ENCODE results near the gene SLC2A10.

Gene SLC2A10

GRCh38 chr20:46666818-46667515, 42.5 kb upstream of the SLC2A10 start:
- H3K4me3 ChIP-seq (ENCODE audit: control insufficient read depth, low read depth, low read length): no peak overlapping the region
- DNase-seq (ENCODE audit: low read depth): no peak
- TF ChIP-seq CTCF (conservative IDR thresholded peaks at IDR 0.05; ENCODE audit: control insufficient read depth, insufficient read depth, low read depth, low read length): no peak

GRCh38 chr20:46670228-46670584, 39.2 kb upstream of the SLC2A10 start:
- no peak overlapping the region for H3K4me3 ChIP-seq (ENCODE audit: control insufficient read depth, low read depth, low read length)
- no peak for TF ChIP-seq CTCF (conservative IDR thresholded peaks at IDR 0.05; ENCODE audit: control insufficient read depth, insufficient read depth, low read depth, low read length)
- DNase-seq (ENCODE audit: low read depth): no peak

- no peak for DNase-seq (ENCODE audit: low read depth)
- no peak overlapping the region for H3K4me3 ChIP-seq (ENCODE audit: control insufficient read depth, low read depth, low read length)
- TF ChIP-seq CTCF (conservative IDR thresholded peaks at IDR 0.05; ENCODE audit: control insufficient read depth, insufficient read depth, low read depth, low read length): no peak
These were observed 38.6 kb upstream of the SLC2A10 start for GRCh38 chr20:46670585-46671584.

- TF ChIP-seq CTCF (conservative IDR thresholded peaks at IDR 0.05; ENCODE audit: control insufficient read depth, insufficient read depth, low read depth, low read length): no peak
- no peak for DNase-seq (ENCODE audit: low read depth)
- no peak overlapping the region for H3K4me3 ChIP-seq (ENCODE audit: control insufficient read depth, low read depth, low read length)
These were observed 37.4 kb upstream of the SLC2A10 start for GRCh38 chr20:46671866-46672542.

GRCh38 chr20:46672543-46673148, 36.8 kb upstream of the SLC2A10 start:
- no peak for DNase-seq (ENCODE audit: low read depth)
- TF ChIP-seq CTCF (conservative IDR thresholded peaks at IDR 0.05; ENCODE audit: control insufficient read depth, insufficient read depth, low read depth, low read length): no peak

More at GRCh38 chr20:46672543-46673148, 36.8 kb upstream of the SLC2A10 start:
- no peak overlapping the region for H3K4me3 ChIP-seq (ENCODE audit: control insufficient read depth, low read depth, low read length)
